ENCODE results near the gene SEPTIN1. TPM values are rescaled to one million over a fixed set of nuclear protein-coding genes. Genes with fewer than 3 reads are reported as not detected.
"Not testable (repeated sequence)": the region's sequence is repeated elsewhere in the genome, so short reads cannot be mapped to it uniquely, and the experiment has no call there.

SEPTIN1 gene
- total RNA-seq, 2 experiments from 2014 or later: 133 to 181 TPM

DNA sequence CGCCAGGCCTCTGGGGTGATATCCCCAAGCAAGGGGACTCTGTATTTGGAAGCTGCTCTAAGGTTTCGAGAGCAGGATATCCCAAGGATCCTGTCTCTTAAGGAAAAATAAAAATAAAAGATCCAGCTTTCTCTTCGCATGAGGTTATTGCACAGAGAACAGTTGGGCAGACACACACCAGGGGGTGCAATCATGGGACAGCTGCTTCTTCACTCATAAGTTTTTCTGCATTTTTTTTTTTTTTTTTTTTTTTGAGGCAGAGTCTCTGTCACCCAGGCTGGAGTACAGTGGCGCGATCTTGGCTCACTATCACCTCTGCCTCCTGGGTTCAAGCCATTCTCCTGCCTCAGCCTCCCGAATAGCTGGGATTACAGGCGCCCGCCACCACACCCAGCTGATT lies 40.4 kb downstream of the SEPTIN1 start:
- H2AFZ ChIP-seq (ENCODE audit: low read length); H4K20me1 ChIP-seq (ENCODE audit: insufficient read depth, low read length); H3K9me3 ChIP-seq (ENCODE audit: low read length); H3K9me2 ChIP-seq (ENCODE audit: insufficient read depth, low read length): not testable (repeated sequence)
- TF ChIP-seq, protein P1, sequence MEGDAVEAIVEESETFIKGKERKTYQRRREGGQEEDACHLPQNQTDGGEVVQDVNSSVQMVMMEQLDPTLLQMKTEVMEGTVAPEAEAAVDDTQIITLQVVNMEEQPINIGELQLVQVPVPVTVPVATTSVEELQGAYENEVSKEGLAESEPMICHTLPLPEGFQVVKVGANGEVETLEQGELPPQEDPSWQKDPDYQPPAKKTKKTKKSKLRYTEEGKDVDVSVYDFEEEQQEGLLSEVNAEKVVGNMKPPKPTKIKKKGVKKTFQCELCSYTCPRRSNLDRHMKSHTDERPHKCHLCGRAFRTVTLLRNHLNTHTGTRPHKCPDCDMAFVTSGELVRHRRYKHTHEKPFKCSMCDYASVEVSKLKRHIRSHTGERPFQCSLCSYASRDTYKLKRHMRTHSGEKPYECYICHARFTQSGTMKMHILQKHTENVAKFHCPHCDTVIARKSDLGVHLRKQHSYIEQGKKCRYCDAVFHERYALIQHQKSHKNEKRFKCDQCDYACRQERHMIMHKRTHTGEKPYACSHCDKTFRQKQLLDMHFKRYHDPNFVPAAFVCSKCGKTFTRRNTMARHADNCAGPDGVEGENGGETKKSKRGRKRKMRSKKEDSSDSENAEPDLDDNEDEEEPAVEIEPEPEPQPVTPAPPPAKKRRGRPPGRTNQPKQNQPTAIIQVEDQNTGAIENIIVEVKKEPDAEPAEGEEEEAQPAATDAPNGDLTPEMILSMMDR (conservative IDR thresholded peaks at IDR 0.05; ENCODE audit: low read length): peak; percentile 68
- ChIA-PET POLR2A (interaction anchor here (0.6 to 3.4 kb wide), 5 partner anchors 12 to 215 kb away, joined by 3 to 18 read pairs (median 6); partner anchors contain the start of genes CD2BP2, SEPTIN1 and TBC1D10B), CTCF (ENCODE audit: unreplicated experiment) (interaction anchor here (1.0 to 1.5 kb wide), 4 partner anchors 8 to 29 kb away, joined by 3 to 6 read pairs (median 4); no protein-coding TSS in a partner anchor)
- peak; percentile 59 for DNase-seq (ENCODE audit: low spot score)
- H3K4me3 ChIP-seq (ENCODE audit: low read depth, low read length, poor library complexity, severe bottlenecking): peak overlapping the region; percentile 82
- peaks cover 38% of the 10 kb centered on the region for H3K4me1 ChIP-seq (ENCODE audit: insufficient read depth, low read length, poor library complexity, severe bottlenecking)
- peaks cover 61% of the 10 kb centered on the region for H3K79me2 ChIP-seq (ENCODE audit: insufficient read depth, low read depth, low read length)
- peaks cover 40% of the 10 kb centered on the region for H3K36me3 ChIP-seq (ENCODE audit: insufficient read depth, low read length)
- peak overlapping the region; percentile 92 for H3K27ac ChIP-seq (ENCODE audit: low read depth, low read length, poor library complexity, severe bottlenecking)
- BruUV-seq (replicated peaks): TSS peak; percentile 36
- intact Hi-C loops (cut with micrococcal nuclease; ENCODE audit: unreplicated experiment): loop anchor here (1.0 to 2.0 kb wide), 2 partner anchors 29 to 67 kb away; partner anchors contain the start of gene TBC1D10B
- H3K4me2 ChIP-seq (ENCODE audit: low read length): peak overlapping the region; percentile 90

DNA sequence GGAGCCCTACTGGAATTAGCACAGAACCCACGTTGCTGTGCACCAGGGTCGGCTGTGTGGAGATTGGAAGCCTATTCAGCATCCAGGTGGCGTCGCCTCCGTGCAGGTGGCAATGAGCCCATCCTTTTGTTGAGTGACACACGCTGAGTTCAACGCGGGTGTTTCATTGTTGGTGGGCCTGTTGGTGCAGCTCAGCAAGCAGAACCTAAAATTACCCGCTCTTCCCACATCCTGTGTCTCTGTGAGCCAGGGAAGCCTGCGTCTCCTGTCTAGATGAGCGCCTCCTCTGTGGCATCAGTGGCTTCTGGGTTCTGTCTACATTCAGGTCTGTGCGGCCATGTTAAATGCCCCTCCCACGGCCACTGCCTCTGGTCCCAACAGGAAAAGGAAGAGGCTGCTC lies 41.7 kb downstream of the SEPTIN1 start:
- BruUV-seq (replicated peaks): no TSS peak
- peaks cover 61% of the 10 kb centered on the region for H3K79me2 ChIP-seq (ENCODE audit: insufficient read depth, low read depth, low read length)
- CTCF ChIA-PET (ENCODE audit: unreplicated experiment): no interaction called here
- H3K4me1 ChIP-seq (ENCODE audit: insufficient read depth, low read length, poor library complexity, severe bottlenecking): peaks cover 33% of the 10 kb centered on the region
- POLR2A ChIA-PET: interaction anchor here (3.4 kb wide), 1 partner anchor 14 kb away, joined by 18 read pairs; the partner anchor contains the start of gene CD2BP2
- H3K36me3 ChIP-seq (ENCODE audit: insufficient read depth, low read length): peaks cover 49% of the 10 kb centered on the region
- H3K4me2 ChIP-seq (ENCODE audit: low read length): peak overlapping the region; percentile 90
- DNase-seq (ENCODE audit: low spot score): no peak
- H2AFZ ChIP-seq (ENCODE audit: low read length): no peak overlapping the region
- no peaks in the 10 kb centered on the region for H3K9me3 ChIP-seq (ENCODE audit: low read length)
- no peak for TF ChIP-seq EZH2phosphoT487 (IDR thresholded peaks at IDR 0.05; ENCODE audit: borderline replicate concordance, low read depth, low read length)
- TF ChIP-seq, protein P1 (conservative IDR thresholded peaks at IDR 0.05; ENCODE audit: low read length): no peak
- H3K9me2 ChIP-seq (ENCODE audit: insufficient read depth, low read length): no peaks in the 10 kb centered on the region
- H3K27ac ChIP-seq (ENCODE audit: low read depth, low read length, poor library complexity, severe bottlenecking): no peak overlapping the region
- peak overlapping the region; percentile 42 for H3K4me3 ChIP-seq (ENCODE audit: low read depth, low read length, poor library complexity, severe bottlenecking)
- intact Hi-C loops (cut with micrococcal nuclease; ENCODE audit: unreplicated experiment): no loop called here
- H4K20me1 ChIP-seq (ENCODE audit: insufficient read depth, low read length): no peaks in the 10 kb centered on the region

DNA sequence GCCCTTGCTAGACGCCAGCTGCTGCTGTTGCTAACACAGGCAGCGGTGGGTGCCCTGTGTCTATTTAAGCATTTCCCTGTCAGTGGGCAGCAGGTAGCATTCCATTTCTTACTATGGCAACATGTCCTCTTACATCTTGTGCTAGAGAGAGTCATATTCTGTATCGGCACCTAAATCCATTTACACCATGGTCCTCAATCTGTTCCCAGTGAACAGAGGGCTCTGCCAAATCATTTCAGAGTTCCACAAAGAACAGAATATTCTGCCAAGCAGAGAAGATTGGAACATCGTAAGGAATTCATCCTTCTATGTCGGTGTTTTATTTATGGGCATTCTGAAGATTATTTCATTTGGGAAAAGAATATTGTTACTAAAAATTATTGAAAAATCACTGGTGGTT lies 43.6 kb downstream of the SEPTIN1 start:
- CTCF ChIA-PET (ENCODE audit: unreplicated experiment); H3K4me3 ChIP-seq (ENCODE audit: low read depth, low read length, poor library complexity, severe bottlenecking); DNase-seq (ENCODE audit: low spot score); intact Hi-C loops (cut with micrococcal nuclease; ENCODE audit: unreplicated experiment); H3K27ac ChIP-seq (ENCODE audit: low read depth, low read length, poor library complexity, severe bottlenecking); H3K9me3 ChIP-seq (ENCODE audit: low read length); H2AFZ ChIP-seq (ENCODE audit: low read length); H3K9me2 ChIP-seq (ENCODE audit: insufficient read depth, low read length); H4K20me1 ChIP-seq (ENCODE audit: insufficient read depth, low read length); POLR2A ChIA-PET; H3K4me2 ChIP-seq (ENCODE audit: low read length): not testable (repeated sequence)
- TSS peak; percentile 3 for BruUV-seq (replicated peaks)
- Histone ChIP-seq H3K4me1 (ENCODE audit: insufficient read depth, low read length, poor library complexity, severe bottlenecking) (peaks cover 17% of the 10 kb centered on the region), H3K79me2 (ENCODE audit: insufficient read depth, low read depth, low read length) (peaks cover 54% of the 10 kb centered on the region), H3K36me3 (ENCODE audit: insufficient read depth, low read length) (peaks cover 49% of the 10 kb centered on the region)

DNA sequence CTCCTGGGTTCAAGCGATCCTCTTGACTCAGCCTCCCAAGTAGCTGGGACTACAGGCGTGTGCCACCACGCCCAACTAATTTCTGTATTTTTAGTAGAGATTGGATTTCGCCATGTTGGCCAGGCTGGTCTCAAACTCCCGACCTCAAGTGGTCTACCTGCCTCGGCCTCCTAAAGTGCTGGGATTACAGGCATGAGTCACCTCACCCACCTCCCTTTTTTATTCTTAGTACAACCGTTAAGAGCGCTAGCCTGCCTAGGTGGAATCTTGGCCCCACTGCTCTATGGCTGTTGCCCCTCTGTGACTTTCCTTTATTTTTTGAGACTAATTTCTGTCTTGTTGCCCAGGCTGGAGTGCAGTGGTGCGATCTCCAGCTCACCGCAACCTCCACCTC lies 44.4 kb downstream of the SEPTIN1 start:
- H2AFZ ChIP-seq (ENCODE audit: low read length); H3K9me3 ChIP-seq (ENCODE audit: low read length); H3K4me2 ChIP-seq (ENCODE audit: low read length); CTCF ChIA-PET (ENCODE audit: unreplicated experiment); H3K27ac ChIP-seq (ENCODE audit: low read depth, low read length, poor library complexity, severe bottlenecking); H3K9me2 ChIP-seq (ENCODE audit: insufficient read depth, low read length); H4K20me1 ChIP-seq (ENCODE audit: insufficient read depth, low read length); DNase-seq (ENCODE audit: low spot score); H3K4me3 ChIP-seq (ENCODE audit: low read depth, low read length, poor library complexity, severe bottlenecking); POLR2A ChIA-PET; BruUV-seq (replicated peaks); intact Hi-C loops (cut with micrococcal nuclease; ENCODE audit: unreplicated experiment): not testable (repeated sequence)
- H3K4me1 ChIP-seq (ENCODE audit: insufficient read depth, low read length, poor library complexity, severe bottlenecking): peaks cover 15% of the 10 kb centered on the region
- H3K79me2 ChIP-seq (ENCODE audit: insufficient read depth, low read depth, low read length): peaks cover 57% of the 10 kb centered on the region
- peaks cover 49% of the 10 kb centered on the region for H3K36me3 ChIP-seq (ENCODE audit: insufficient read depth, low read length)

All from OCI-LY7 (cell line).